Stimulated activated CD4-positive, alpha-beta T cell treated with anti-CD3 and anti-CD28 coated beads, Interleukin-15, amount 100 ng/mL, for 48 hours (primary cell): ENCODE data around the gene TBC1D10A.

Experiments used
- DNase-seq, 2 donors: peaks; one replicate each; pipeline ENCODE4 v3.0.0-alpha.2; 2020; ENCODE audit warnings: low read depth in 2 of 2

TBC1D10A gene

DNA sequence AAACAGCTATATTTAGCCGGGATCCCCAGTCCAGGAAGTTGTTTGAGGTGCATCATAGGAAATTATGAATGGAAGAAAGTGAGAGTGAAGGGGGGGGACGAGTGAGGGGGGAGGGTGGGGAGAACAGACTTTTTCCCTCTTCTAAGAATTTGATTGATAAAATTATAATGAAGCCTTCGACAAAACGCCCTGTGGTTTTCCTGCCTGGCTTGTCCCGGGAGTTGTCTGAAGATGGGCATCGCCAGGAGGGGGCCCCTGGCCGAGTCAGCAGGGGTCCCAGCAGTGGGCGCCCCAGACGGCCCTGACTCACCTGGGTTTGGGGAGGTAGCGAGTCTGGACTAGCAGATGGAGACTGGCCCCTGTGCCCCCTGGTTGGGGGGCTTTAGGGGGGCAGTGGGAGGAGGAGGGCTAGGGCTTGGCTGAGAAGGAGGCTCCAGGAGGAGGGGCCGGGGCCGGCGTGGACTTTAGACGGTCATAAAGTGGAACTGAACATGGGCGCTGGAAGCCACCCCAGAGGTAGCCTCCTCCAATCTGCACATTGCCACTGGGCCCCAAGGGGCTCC is 79.8 kb downstream of the TBC1D10A start:
- no peak for DNase-seq

DNA sequence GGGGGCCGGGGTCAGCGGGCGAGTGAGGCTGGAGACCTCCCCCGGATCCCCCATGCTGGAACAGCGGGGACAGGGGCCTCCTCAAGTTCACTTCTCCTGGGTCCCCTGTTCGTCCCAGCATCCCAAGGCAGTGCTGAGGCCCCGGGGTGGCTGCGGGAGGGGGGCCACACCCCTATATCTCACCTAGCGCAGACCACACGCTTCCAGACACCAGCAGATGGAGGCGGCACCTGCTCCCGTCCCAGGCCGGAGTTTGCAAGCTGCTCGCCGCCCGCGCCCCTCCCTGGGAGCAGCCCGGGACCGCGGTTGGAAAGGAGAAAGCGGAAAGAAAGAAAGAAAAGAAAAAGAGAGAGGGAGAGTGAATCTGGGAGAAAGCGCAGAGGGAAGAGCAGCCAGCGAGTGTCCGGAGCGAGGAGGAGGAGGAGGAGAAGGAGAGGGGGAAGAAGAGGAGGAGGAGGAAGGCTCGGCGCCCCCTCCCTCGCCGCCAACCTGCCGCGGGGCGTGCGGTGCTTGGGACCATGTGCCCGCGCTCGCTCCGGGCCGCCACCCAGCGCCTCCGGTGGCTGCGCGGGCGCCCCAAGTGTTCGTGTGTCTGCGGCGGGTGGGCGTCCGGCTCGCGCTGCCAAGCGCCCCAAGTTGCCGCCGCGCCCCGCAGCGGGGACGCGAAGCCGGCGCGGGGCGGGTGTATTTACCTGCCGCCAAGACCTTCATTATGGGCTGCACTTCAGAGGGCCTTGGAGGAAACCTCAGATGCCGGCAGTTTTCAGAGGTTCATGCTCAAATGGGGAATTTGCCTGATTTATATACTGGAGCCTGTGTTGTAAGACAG is 80.5 kb downstream of the TBC1D10A start, which contains the start of gene LIF:
LIF (minus strand) TSS at position 775 of the 829 bp plus-strand sequence; CDS start at position 711, 64 bp downstream.
- DNase-seq: peak in 1 of 2 donors; percentile 38

DNA sequence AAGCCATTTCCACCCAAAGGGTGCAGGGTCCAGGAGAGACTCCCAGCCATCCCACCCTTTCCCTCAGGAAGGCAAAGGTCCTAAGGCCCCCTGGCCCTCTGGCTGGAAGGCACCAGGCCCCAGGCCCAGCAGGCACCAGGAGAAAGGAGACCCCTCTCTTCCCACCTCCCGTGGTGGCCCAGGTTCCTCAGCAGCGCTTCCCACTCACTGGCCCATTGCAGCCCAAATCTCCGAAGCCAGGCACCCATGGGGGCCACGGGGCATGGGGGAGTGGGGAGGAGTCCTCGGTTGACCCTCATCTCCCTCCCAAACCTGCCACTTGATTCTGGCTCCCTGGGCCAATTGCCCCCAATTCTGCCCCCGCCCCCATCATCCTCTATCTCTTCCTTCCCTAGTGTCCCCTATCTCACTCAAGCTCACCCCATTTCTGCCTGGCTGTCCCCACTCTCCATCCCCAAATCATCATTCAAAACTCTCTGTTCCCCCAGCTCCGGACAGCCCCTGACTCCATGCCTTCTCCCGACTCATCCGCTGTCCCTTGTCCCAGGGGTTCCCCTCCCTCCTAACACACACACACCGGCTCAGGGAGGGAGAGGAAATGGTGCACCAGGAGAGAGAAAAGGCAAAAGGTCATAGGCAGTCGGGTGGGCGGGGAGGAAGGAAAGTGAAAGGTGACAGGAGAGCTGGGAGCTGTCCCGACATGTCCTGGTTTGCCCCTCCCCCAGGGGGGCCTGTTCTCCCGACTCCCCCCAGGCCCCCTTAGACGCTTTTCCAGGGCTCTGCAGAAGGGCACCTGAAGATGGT is 81.4 kb downstream of the TBC1D10A start:
- DNase-seq: no peak

DNA sequence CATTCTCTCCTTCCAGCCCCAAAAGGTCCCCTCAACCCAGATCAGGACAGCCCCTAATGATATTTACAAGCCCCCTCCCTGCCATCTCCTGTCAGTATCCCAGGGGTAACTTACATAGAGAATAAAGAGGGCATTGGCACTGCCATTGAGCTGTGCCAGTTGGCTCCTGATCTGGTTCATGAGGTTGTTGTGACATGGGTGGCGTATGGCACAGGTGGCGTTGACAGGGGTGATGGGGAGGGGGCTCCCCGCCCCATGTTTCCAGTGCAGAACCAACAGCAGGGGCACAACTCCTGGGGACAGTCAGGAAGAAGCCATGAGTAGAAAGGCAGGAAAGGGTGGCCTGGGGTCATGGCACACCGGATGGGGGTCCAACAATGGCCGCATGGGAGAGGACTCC is 82.1 kb downstream of the TBC1D10A start:
- DNase-seq: no peak

DNA sequence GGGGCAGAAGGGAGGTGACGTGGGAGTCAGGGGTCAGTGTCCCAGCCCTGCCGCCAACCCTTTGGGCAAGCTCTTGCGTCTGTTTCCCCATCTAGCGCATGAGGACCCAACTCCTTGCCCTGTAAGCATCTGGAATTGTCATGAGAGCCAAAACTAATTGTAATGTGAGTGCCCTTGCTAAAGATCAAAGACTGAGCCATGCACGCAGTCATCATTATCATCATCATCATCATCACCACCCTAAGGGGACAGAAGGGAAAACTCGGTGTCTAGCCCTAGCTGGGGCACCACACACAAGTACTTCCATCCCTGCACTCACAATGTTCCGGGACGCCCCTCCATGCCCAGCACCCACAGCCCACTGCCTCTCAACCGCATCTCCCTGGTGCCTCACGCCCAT is 82.7 kb downstream of the TBC1D10A start:
- DNase-seq: no peak

DNA sequence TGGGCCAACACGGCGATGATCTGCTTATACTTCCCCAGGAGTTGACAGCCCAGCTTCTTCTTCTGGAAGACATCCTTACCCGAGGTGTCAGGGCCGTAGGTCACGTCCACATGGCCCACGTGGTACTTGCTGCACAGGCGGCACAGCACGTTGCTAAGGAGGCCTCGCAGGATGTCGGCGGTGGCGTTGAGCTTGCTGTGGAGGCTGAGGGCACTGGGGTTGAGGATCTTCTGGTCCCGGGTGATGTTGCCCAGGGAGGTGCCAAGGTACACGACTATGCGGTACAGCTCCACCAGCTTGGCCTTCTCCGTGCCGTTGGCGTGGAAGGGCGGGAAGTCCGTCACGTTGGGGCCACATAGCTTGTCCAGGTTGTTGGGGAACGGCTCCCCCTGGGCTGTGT is 83.1 kb downstream of the TBC1D10A start:
- no peak for DNase-seq
